ENCODE data around the gene ADA. TPM values are rescaled to one million over a fixed set of nuclear protein-coding genes. Genes with fewer than 3 reads are reported as not detected.
"Not testable (repeated sequence)": the region's sequence is repeated elsewhere in the genome, so short reads cannot be mapped to it uniquely, and the experiment has no call there.

Gene ADA
- polyA plus RNA-seq, 1 donor (not counting 4 experiments of a cell fraction or from before 2014, with no cell fraction given) = 21.4 TPM

GRCh38 chr20:44698351-44698750, 46.9 kb upstream of the ADA start:
- no peak overlapping the region for H2AFZ ChIP-seq (ENCODE audit: control insufficient read depth, low read length)
- dilution Hi-C loops (cut with MboI; ENCODE audit: extremely low pct_ligation_motif_present, low sequenced_read_pairs) = no loop called here
- H3K4me1 ChIP-seq (ENCODE audit: control insufficient read depth, extremely low read depth, insufficient read depth, low read length) = no peaks in the 10 kb centered on the region

GRCh38 chr20:44697041-44697440, 45.5 kb upstream of the ADA start:
- H3K27me3 ChIP-seq (ENCODE audit: control insufficient read depth, extremely low read depth, insufficient read depth, low read length); H3K27ac ChIP-seq (ENCODE audit: control insufficient read depth, insufficient read depth, low read length); H2AFZ ChIP-seq (ENCODE audit: control insufficient read depth, low read length); H3K9ac ChIP-seq (ENCODE audit: control insufficient read depth, extremely low read depth, insufficient read depth, low read length); dilution Hi-C loops (cut with MboI; ENCODE audit: extremely low pct_ligation_motif_present, low sequenced_read_pairs); H3K9me1 ChIP-seq (ENCODE audit: control insufficient read depth, extremely low read depth, insufficient read depth, low read length); H4K20me1 ChIP-seq (ENCODE audit: control insufficient read depth, extremely low read depth, insufficient read depth, low read length); H3K79me2 ChIP-seq (ENCODE audit: control insufficient read depth, insufficient read depth, low read length); DNase-seq (ENCODE audit: low read depth, low spot score); H3K4me1 ChIP-seq (ENCODE audit: control insufficient read depth, extremely low read depth, insufficient read depth, low read length); H3K4me2 ChIP-seq (ENCODE audit: control insufficient read depth, extremely low read depth, insufficient read depth, low read depth, low read length); H3K36me3 ChIP-seq (ENCODE audit: control insufficient read depth in 2 of 2, extremely low read depth in 1 of 2, insufficient read depth in 2 of 2, low read length in 2 of 2); FAIRE-seq; H3K4me3 ChIP-seq (ENCODE audit: control insufficient read depth in 2 of 3, extremely low read depth in 1 of 3, insufficient read depth in 2 of 3, low read depth in 1 of 3, low read length in 3 of 3); H3K9me3 ChIP-seq (ENCODE audit: control insufficient read depth, low read depth, low read length): not testable (repeated sequence)

More at GRCh38 chr20:44698351-44698750, 46.9 kb upstream of the ADA start:
- H3K9me3 ChIP-seq (ENCODE audit: control insufficient read depth, low read depth, low read length) = no peaks in the 10 kb centered on the region
- no peaks in the 10 kb centered on the region for H3K27me3 ChIP-seq (ENCODE audit: control insufficient read depth, extremely low read depth, insufficient read depth, low read length)
- H3K36me3 ChIP-seq (ENCODE audit: control insufficient read depth in 2 of 2, extremely low read depth in 1 of 2, insufficient read depth in 2 of 2, low read length in 2 of 2) = no peaks in the 10 kb centered on the region
- no peaks in the 10 kb centered on the region for H4K20me1 ChIP-seq (ENCODE audit: control insufficient read depth, extremely low read depth, insufficient read depth, low read length)
- DNase-seq (ENCODE audit: low read depth, low spot score) = no peak
- TF ChIP-seq EZH2 (IDR thresholded peaks at IDR 0.05; ENCODE audit: low read length) = no peak
- TF ChIP-seq CTCF (optimal IDR thresholded peaks at IDR 0.05 in 1 of 3, IDR thresholded peaks at IDR 0.05 in 1 of 3, conservative IDR thresholded peaks at IDR 0.05 in 1 of 3; ENCODE audit: extremely low read depth in 1 of 3, insufficient read depth in 2 of 3, low read length in 3 of 3) = no peak
- no peak overlapping the region for H3K4me3 ChIP-seq (ENCODE audit: control insufficient read depth in 2 of 3, extremely low read depth in 1 of 3, insufficient read depth in 2 of 3, low read depth in 1 of 3, low read length in 3 of 3)
- no peaks in the 10 kb centered on the region for H3K9me1 ChIP-seq (ENCODE audit: control insufficient read depth, extremely low read depth, insufficient read depth, low read length)
- H3K79me2 ChIP-seq (ENCODE audit: control insufficient read depth, insufficient read depth, low read length) = no peaks in the 10 kb centered on the region
- H3K27ac ChIP-seq (ENCODE audit: control insufficient read depth, insufficient read depth, low read length) = no peak overlapping the region
- H3K4me2 ChIP-seq (ENCODE audit: control insufficient read depth, extremely low read depth, insufficient read depth, low read depth, low read length) = no peak overlapping the region
- FAIRE-seq = no peak
- no peak overlapping the region for H3K9ac ChIP-seq (ENCODE audit: control insufficient read depth, extremely low read depth, insufficient read depth, low read length)

- no peaks in the 10 kb centered on the region for H4K20me1 ChIP-seq (ENCODE audit: control insufficient read depth, extremely low read depth, insufficient read depth, low read length)
- no peak for FAIRE-seq
- peaks cover 10% of the 10 kb centered on the region for H3K4me1 ChIP-seq (ENCODE audit: control insufficient read depth, extremely low read depth, insufficient read depth, low read length)
- H3K9me3 ChIP-seq (ENCODE audit: control insufficient read depth, low read depth, low read length) = no peaks in the 10 kb centered on the region
- H3K9me1 ChIP-seq (ENCODE audit: control insufficient read depth, extremely low read depth, insufficient read depth, low read length) = no peaks in the 10 kb centered on the region
- dilution Hi-C loops (cut with MboI; ENCODE audit: extremely low pct_ligation_motif_present, low sequenced_read_pairs) = no loop called here
- H3K4me3 ChIP-seq (ENCODE audit: control insufficient read depth in 2 of 3, extremely low read depth in 1 of 3, insufficient read depth in 2 of 3, low read depth in 1 of 3, low read length in 3 of 3) = no peak overlapping the region
- no peak overlapping the region for H3K4me2 ChIP-seq (ENCODE audit: control insufficient read depth, extremely low read depth, insufficient read depth, low read depth, low read length)
- no peak overlapping the region for H2AFZ ChIP-seq (ENCODE audit: control insufficient read depth, low read length)
- H3K27ac ChIP-seq (ENCODE audit: control insufficient read depth, insufficient read depth, low read length) = no peak overlapping the region
- H3K36me3 ChIP-seq (ENCODE audit: control insufficient read depth in 2 of 2, extremely low read depth in 1 of 2, insufficient read depth in 2 of 2, low read length in 2 of 2) = no peaks in the 10 kb centered on the region
- no peak for TF ChIP-seq EZH2 (IDR thresholded peaks at IDR 0.05; ENCODE audit: low read length)
- TF ChIP-seq CTCF (optimal IDR thresholded peaks at IDR 0.05 in 1 of 3, IDR thresholded peaks at IDR 0.05 in 1 of 3, conservative IDR thresholded peaks at IDR 0.05 in 1 of 3; ENCODE audit: extremely low read depth in 1 of 3, insufficient read depth in 2 of 3, low read length in 3 of 3) = peak in 2 of 3 experiments; percentile 11 to 24
- no peak for DNase-seq (ENCODE audit: low read depth, low spot score)
- no peak overlapping the region for H3K9ac ChIP-seq (ENCODE audit: control insufficient read depth, extremely low read depth, insufficient read depth, low read length)
- H3K27me3 ChIP-seq (ENCODE audit: control insufficient read depth, extremely low read depth, insufficient read depth, low read length) = peaks cover 6% of the 10 kb centered on the region
- no peaks in the 10 kb centered on the region for H3K79me2 ChIP-seq (ENCODE audit: control insufficient read depth, insufficient read depth, low read length)
Observed at GRCh38 chr20:44696315-44696714, 44.8 kb upstream of the ADA start.

All from keratinocyte (primary cell).